Activated naive CD8-positive, alpha-beta T cell treated with anti-CD3 and anti-CD28 coated beads, Interleukin-2, amount 50 U/mL, for 24 hours (primary cell): ENCODE measurements around the gene HOXC9.

Experiments
- ATAC-seq: fragments of 150-1000 bp; cut with Tn5 transposase; one replicate; pipeline ENCODE4 v1.10.0; 2021
- DNase-seq: peaks from one replicate; pipeline ENCODE4 v3.0.0; 2021
- H3K27ac Mint-ChIP-seq: one replicate; pipeline ENCODE4 v1.8.0; 2021; ENCODE audit warnings: mild to moderate bottlenecking, mixed read lengths
- H3K27me3 Mint-ChIP-seq: one replicate; pipeline ENCODE4 v1.8.0; 2021; ENCODE audit warnings: mixed read lengths
- H3K36me3 Mint-ChIP-seq: one replicate; pipeline ENCODE4 v1.8.0; 2021; ENCODE audit warnings: low read depth, mixed read lengths
- H3K4me1 Mint-ChIP-seq: one replicate; pipeline ENCODE4 v1.8.0; 2021; ENCODE audit warnings: mixed read lengths
- H3K4me3 Mint-ChIP-seq: one replicate; pipeline ENCODE4 v1.8.0; 2021; ENCODE audit warnings: mild to moderate bottlenecking, moderate library complexity, mixed read lengths
- H3K9me3 Mint-ChIP-seq: one replicate; pipeline ENCODE4 v1.8.0; 2021; ENCODE audit warnings: mixed read lengths

Gene HOXC9

DNA sequence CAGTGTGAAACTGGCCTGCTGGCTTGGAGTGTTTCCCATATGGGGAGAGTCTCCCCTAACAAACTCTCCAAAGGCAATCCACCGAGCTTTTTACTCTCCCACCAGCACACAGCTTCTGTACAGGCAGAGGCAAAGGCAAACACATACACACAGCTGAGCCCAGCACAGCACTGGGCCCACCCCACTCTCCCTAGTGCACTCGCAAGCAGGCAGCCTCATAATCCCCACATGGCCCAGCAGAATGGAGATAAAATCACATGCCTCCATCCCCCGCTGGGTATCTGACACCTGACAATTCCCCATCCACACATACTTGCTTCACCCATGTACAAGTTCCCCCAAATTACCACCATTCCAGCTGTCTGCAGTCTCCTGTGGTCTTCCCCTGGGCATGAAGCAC, 41.8 kb upstream of the HOXC9 start:
- H3K4me1 Mint-ChIP-seq, result peaks cover 9% of the 10 kb centered on the region
- no peaks in the 10 kb centered on the region for H3K36me3 Mint-ChIP-seq
- H3K27me3 Mint-ChIP-seq, result peaks cover 81% of the 10 kb centered on the region
- no peaks in the 10 kb centered on the region for H3K9me3 Mint-ChIP-seq
- ATAC-seq, result no peak
- DNase-seq, result no peak
- H3K27ac Mint-ChIP-seq, result no peak overlapping the region
- H3K4me3 Mint-ChIP-seq, result no peak overlapping the region

DNA sequence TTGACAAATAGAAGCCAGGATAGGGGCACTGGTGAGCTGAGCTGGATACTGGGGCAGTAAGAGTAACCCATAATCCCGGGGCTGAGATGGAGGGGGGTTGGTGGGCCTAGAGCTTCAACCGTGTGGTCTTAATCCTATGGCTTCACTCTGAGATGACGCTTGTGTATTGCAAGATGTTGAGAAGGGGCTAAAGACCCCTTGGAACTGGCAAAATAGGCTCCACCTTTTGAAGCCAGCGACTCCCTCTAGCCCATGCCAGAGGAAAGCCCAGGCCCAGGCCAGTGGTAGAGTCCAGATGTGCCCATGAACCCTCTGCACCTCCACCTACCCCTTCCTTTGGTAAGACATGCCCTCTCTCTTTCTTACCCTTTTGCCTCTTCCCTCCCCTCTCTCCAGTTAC, 40.6 kb upstream of the HOXC9 start:
- Mint-ChIP-seq H3K27me3 (peaks cover 79% of the 10 kb centered on the region), H3K4me1 (peaks cover 15% of the 10 kb centered on the region), H3K36me3 (no peaks in the 10 kb centered on the region)

GRCh38 chr12:53960187-53961024, 39.6 kb upstream of the HOXC9 start:
- Mint-ChIP-seq H3K4me3 (no peak overlapping the region), H3K27ac (peak overlapping the region; percentile 12), H3K4me1 (peaks cover 17% of the 10 kb centered on the region), H3K27me3 (peaks cover 87% of the 10 kb centered on the region), H3K9me3 (no peaks in the 10 kb centered on the region), H3K36me3 (no peaks in the 10 kb centered on the region)
- no peak for DNase-seq
- ATAC-seq, result no peak

More for the DNA sequence above, 40.6 kb upstream of the HOXC9 start:
- Mint-ChIP-seq H3K4me3 (no peak overlapping the region), H3K27ac (no peak overlapping the region), H3K9me3 (no peaks in the 10 kb centered on the region)
- ATAC-seq, result no peak
- DNase-seq, result no peak

DNA sequence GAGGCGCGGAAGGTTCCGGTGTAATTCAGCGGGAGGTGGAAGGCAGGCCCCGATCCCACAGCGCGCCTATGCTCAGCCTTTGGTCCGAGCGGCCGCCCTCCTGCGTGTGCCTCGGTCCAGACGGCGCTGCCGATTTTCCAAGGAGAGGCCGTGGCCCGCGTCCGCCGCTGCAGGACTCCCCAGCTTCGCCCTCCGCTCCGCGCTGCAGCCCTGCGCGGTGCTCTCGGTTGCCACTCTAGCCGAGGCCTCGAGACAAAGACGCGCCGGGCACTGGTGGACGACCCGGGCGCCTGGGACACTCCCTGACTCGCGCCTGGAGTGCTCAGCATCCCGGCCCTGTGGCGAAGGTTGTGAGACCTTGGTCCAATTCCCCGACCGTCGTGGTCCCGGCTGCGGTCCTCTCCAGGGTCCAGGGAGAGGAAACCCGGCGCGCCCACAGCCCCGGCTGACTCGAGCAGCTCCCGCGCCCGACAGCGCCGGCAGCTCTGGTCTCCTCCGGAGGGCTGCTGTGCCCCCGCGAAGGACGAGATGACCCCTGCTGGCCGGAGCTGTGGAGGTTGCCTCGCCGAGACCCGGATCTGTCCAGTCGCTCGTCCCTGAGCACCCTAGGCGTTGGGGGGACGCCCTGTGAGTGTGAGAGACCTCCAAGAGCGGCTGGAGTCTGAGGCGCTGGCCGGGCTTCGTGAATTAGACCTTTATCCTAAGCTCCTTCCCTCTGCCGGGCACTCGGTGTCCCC, 38.8 kb upstream of the HOXC9 start:
- no peak overlapping the region for H3K27ac Mint-ChIP-seq
- no peak overlapping the region for H3K4me3 Mint-ChIP-seq
- H3K9me3 Mint-ChIP-seq, result no peaks in the 10 kb centered on the region
- H3K4me1 Mint-ChIP-seq, result peaks cover 17% of the 10 kb centered on the region
- no peak for ATAC-seq
- DNase-seq, result no peak
- peaks cover 87% of the 10 kb centered on the region for H3K27me3 Mint-ChIP-seq
- no peaks in the 10 kb centered on the region for H3K36me3 Mint-ChIP-seq

GRCh38 chr12:53963005-53963404, 37.0 kb upstream of the HOXC9 start:
- H3K27ac Mint-ChIP-seq, result no peak overlapping the region
- DNase-seq (no peak), ATAC-seq (no peak)
- H3K9me3 Mint-ChIP-seq, result no peaks in the 10 kb centered on the region
- H3K4me3 Mint-ChIP-seq, result no peak overlapping the region
- H3K27me3 Mint-ChIP-seq, result peaks cover 88% of the 10 kb centered on the region
- H3K36me3 Mint-ChIP-seq, result no peaks in the 10 kb centered on the region
- peaks cover 18% of the 10 kb centered on the region for H3K4me1 Mint-ChIP-seq

DNA sequence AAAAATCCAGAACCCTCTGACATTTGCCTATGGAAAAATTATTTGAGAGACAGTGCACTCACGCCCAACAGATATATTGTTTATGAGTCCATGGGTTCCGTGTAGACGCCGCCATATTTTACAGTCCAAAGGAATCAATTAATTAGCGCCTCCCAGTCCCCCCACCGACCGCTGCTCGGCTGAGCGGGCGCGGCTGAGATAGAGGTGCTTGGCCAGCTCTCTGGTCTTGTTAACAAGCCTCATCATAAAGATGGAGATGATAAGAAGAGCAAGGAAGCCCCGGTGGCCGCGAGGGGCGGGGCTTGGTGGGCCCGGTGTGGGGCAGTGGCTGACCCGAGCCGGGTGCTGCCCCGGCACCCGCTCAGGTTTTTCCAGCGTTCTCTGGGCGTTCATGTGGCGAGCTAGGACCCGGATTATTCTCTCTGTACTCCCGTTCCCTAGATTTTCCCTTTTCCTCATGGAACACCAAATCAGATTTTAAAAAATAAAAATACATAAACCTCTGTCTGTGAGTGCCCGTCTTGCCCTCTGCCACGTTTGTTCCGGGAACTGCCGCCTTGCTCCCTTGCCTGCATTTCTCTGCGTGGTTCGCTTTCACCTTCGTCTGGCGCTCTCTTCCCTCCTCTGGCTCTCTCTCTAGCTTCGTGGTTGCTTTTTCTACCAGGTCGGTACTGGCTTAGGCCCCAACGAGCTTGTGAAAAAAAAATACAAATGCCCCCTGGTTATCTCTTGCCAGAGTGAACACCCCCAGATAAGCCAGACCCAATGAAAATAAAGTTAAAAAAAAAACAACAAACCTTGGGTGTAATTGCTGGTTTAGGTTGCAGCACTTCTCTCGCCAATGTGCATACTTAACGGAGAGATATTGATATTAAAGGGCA, 36.3 kb upstream of the HOXC9 start:
- Mint-ChIP-seq H3K27ac (no peak overlapping the region), H3K4me1 (peaks cover 18% of the 10 kb centered on the region)

GRCh38 chr12:53964315-53964713, 35.6 kb upstream of the HOXC9 start:
- H3K9me3 Mint-ChIP-seq, result no peaks in the 10 kb centered on the region
- peaks cover 90% of the 10 kb centered on the region for H3K27me3 Mint-ChIP-seq
- H3K4me1 Mint-ChIP-seq, result peaks cover 18% of the 10 kb centered on the region
- no peak for DNase-seq
- no peak overlapping the region for H3K27ac Mint-ChIP-seq
- no peaks in the 10 kb centered on the region for H3K36me3 Mint-ChIP-seq
- H3K4me3 Mint-ChIP-seq, result no peak overlapping the region
- no peak for ATAC-seq

More for the DNA sequence above, 36.3 kb upstream of the HOXC9 start:
- DNase-seq (no peak), ATAC-seq (no peak)
- Mint-ChIP-seq H3K9me3 (no peaks in the 10 kb centered on the region), H3K27me3 (peaks cover 88% of the 10 kb centered on the region), H3K36me3 (no peaks in the 10 kb centered on the region), H3K4me3 (no peak overlapping the region)

DNA sequence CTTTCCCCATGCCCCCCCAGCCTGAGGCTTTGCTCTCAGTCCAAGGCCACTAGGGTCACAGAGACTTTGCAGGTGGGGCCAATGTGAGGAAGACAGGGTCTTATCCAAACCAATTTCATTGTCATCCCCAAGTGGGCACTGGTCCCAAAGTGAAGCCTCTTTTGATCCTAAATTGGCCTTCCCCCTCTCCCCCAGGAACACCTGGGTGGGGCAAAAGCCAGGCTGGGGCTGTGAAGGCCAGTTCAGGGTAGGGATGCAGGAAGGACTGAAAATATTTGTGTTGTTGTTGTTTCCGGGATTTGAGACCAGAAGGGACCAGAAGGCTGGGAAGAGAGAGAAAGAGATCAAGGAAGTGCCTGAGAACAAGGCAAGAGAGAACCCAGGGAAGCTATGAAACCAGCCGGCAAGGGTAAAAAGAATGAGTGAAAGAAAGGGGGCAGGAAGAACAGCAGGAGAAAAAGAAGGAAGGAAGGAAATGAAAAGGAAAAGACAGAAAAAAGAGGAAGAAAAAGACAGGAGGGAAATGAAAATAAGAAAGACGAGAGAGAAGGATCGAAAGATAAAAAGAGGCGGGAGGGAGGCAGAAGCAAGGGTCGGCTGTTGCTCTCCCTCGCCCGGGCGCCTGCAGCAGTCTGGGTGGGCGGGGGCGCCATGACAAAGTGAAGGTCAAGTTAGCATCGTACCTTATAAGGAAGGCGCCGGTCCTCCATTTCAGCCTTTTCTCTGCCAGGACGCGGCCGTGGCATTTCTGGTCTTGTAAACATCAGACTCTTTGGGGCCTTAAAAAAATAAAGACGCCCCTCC, 34.5 kb upstream of the HOXC9 start:
- H3K4me1 Mint-ChIP-seq, result peaks cover 18% of the 10 kb centered on the region
- H3K9me3 Mint-ChIP-seq, result no peaks in the 10 kb centered on the region
- H3K36me3 Mint-ChIP-seq, result no peaks in the 10 kb centered on the region
- H3K4me3 Mint-ChIP-seq, result no peak overlapping the region
- no peak for ATAC-seq
- no peak for DNase-seq
- H3K27ac Mint-ChIP-seq, result no peak overlapping the region
- H3K27me3 Mint-ChIP-seq, result peaks cover 90% of the 10 kb centered on the region

DNA sequence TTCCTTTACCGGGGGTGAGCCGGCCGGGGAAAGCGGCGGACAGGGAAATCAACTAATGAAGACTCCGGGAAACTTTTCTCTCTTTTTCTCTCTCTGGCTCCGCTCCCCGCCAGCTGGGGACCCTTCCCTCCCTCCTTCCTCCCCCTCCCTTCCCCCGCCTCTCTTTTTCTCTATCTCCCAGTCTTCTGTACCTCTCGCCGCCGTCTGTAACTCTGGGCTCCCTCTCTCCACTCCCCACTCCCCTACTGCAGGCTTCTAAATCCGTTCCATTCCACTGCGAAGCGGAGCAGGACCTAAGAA, 33.9 kb upstream of the HOXC9 start:
- Mint-ChIP-seq H3K9me3 (no peaks in the 10 kb centered on the region), H3K36me3 (no peaks in the 10 kb centered on the region), H3K27me3 (peaks cover 94% of the 10 kb centered on the region), H3K27ac (no peak overlapping the region), H3K4me3 (no peak overlapping the region), H3K4me1 (peaks cover 18% of the 10 kb centered on the region)
- DNase-seq (no peak), ATAC-seq (no peak)

GRCh38 chr12:53966385-53967133, 33.4 kb upstream of the HOXC9 start:
- Mint-ChIP-seq H3K36me3 (no peaks in the 10 kb centered on the region), H3K9me3 (no peaks in the 10 kb centered on the region), H3K27me3 (peaks cover 99% of the 10 kb centered on the region), H3K4me3 (no peak overlapping the region), H3K4me1 (peaks cover 18% of the 10 kb centered on the region), H3K27ac (no peak overlapping the region)
- ATAC-seq (no peak), DNase-seq (no peak)

- H3K27ac Mint-ChIP-seq, result no peak overlapping the region
- no peak for ATAC-seq
- no peaks in the 10 kb centered on the region for H3K36me3 Mint-ChIP-seq
- DNase-seq, result no peak
- peaks cover 99% of the 10 kb centered on the region for H3K27me3 Mint-ChIP-seq
- H3K4me3 Mint-ChIP-seq, result no peak overlapping the region
- no peaks in the 10 kb centered on the region for H3K9me3 Mint-ChIP-seq
- peaks cover 18% of the 10 kb centered on the region for H3K4me1 Mint-ChIP-seq
Observed at GRCh38 chr12:53967421-53967925, 32.5 kb upstream of the HOXC9 start.

DNA sequence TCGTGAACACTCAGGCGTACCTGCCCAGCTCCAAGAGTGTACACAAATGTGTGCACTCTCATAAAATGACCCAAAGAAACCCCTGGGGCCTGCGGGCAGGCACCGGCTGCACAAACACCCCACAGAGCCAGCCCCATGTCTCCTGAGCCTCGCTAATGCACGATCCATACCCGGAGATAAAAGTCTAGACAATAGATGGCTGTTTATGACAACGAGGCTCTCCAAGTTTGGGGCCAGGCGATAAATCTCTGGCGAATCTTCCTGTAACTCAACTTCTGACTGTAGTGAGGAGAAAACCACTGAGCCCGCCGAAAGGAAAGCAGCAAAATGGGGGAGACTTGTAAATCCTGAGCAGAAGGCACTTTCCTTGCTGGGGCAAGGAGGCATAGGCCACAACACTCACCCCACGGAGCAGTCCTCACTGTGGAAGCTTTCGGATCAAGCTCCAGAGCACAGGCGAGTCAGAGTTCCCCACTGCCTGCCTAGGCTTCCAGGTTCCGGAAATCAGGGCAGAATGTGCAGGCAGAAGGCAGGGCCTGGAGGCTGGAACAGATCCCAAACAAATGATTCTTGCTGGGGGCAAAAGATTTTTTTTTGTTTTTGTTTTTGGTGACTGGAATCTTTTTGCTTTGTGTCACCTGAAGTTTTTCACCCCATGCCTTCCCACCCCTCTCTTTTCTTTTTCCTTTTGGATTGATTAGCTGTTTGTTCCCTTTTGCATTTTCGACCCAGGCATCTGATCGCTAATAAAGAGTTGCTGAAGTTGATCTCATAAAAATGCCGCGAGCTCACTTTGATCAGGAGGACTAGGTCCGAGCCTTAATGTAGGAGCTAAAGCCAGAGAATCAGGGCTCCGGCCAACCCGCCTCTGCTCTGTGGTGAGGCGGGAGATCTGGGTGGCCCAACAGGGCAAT, 31.5 kb upstream of the HOXC9 start:
- no peak for ATAC-seq
- H3K27ac Mint-ChIP-seq, result no peak overlapping the region

More for the DNA sequence above, 31.5 kb upstream of the HOXC9 start:
- H3K27me3 Mint-ChIP-seq, result peaks cover 99% of the 10 kb centered on the region
- DNase-seq, result no peak
- peaks cover 24% of the 10 kb centered on the region for H3K4me1 Mint-ChIP-seq
- H3K36me3 Mint-ChIP-seq, result peaks cover 3% of the 10 kb centered on the region
- H3K9me3 Mint-ChIP-seq, result no peaks in the 10 kb centered on the region
- no peak overlapping the region for H3K4me3 Mint-ChIP-seq
